SIG-M5 treated with dmso at 0.1 percent for 504 hours (cell line): ENCODE results near the gene NR6A1.
"Not testable (repeated sequence)": the region's sequence is repeated elsewhere in the genome, so short reads cannot be mapped to it uniquely, and the experiment has no call there.

Experiments
- DNase-seq: peaks from one replicate; lab custom pipeline; 2025; ENCODE audit not compliant: unreplicated experiment; lab: John Stamatoyannopoulos, UW

The NR6A1 gene

GRCh38 chr9:124778575-124779367 lies 7.7 kb upstream of the NR6A1 start:
- DNase-seq: no peak

GRCh38 chr9:124776954-124777648 lies 6.0 kb upstream of the NR6A1 start, which contains the start of gene OLFML2A:
Gene OLFML2A (plus strand): TSS chr9:124777133. CDS start chr9:124777271, 138 bp downstream.
- DNase-seq: no peak

GRCh38 chr9:124776618-124776953 lies 5.5 kb upstream of the NR6A1 start:
- no peak for DNase-seq

- peak; percentile 70 for DNase-seq
Observed at GRCh38 chr9:124774129-124774978, 3.2 kb upstream of the NR6A1 start.

- DNase-seq: no peak
Observed at GRCh38 chr9:124773473-124774128, 2.5 kb upstream of the NR6A1 start.

GRCh38 chr9:124772877-124773276 lies 1.8 kb upstream of the NR6A1 start:
- DNase-seq: not testable (repeated sequence)

GRCh38 chr9:124771867-124772679 lies 962 bp upstream of the NR6A1 start:
- no peak for DNase-seq

- DNase-seq: peak; percentile 24
Observed at GRCh38 chr9:124770359-124771020, 621 bp downstream of the NR6A1 start.

- DNase-seq: no peak
Observed at GRCh38 chr9:124769549-124770358, 1.4 kb downstream of the NR6A1 start.

- DNase-seq: no peak
Observed at GRCh38 chr9:124768750-124769548, 2.2 kb downstream of the NR6A1 start.

- DNase-seq: no peak
Observed at GRCh38 chr9:124768334-124768733, 2.8 kb downstream of the NR6A1 start.

GRCh38 chr9:124767821-124768220 lies 3.3 kb downstream of the NR6A1 start:
- DNase-seq: no peak

GRCh38 chr9:124766815-124767554 lies 4.1 kb downstream of the NR6A1 start:
- DNase-seq: peak; percentile 29

GRCh38 chr9:124766326-124766725 lies 4.8 kb downstream of the NR6A1 start:
- no peak for DNase-seq

GRCh38 chr9:124765439-124765835 lies 5.7 kb downstream of the NR6A1 start:
- no peak for DNase-seq

- DNase-seq: peak; percentile 36
Observed at GRCh38 chr9:124764774-124765438, 6.2 kb downstream of the NR6A1 start.

GRCh38 chr9:124762633-124763032 lies 8.5 kb downstream of the NR6A1 start:
- DNase-seq: no peak
